MM.1S (cell line): Measurements from ENCODE around the gene HOXB7.

Source experiments
- DNase-seq: peaks from one replicate; pipeline ENCODE4 v3.0.0-alpha.2; 2015
- H2AFZ ChIP-seq: fragments of 300-600 bp; sonication (generic); 2 replicates; pipeline ENCODE4 v1.6.0; 2016; ENCODE audit warnings: antibody characterized with exemption, low read length
- H3F3A ChIP-seq: fragments of 300-600 bp; sonication (generic); 2 replicates; pipeline ENCODE4 v1.6.1; 2016; ENCODE audit warnings: mild to moderate bottlenecking, antibody characterized with exemption, low read length, moderate library complexity, mixed read lengths; ENCODE audit not compliant: insufficient read depth
- H3K27ac ChIP-seq: fragments of 300-600 bp; sonication (generic); 2 replicates; pipeline ENCODE4 v1.5.1; 2016; ENCODE audit warnings: mild to moderate bottlenecking, low read length
- H3K27me3 ChIP-seq: fragments of 300-600 bp; sonication (generic); replicated peaks from 2 replicates; pipeline ENCODE4 v1.6.0; 2016; ENCODE audit warnings: low read length; ENCODE audit not compliant: insufficient read depth
- H3K36me3 ChIP-seq: fragments of 300-600 bp; sonication (generic); replicated peaks from 2 replicates; pipeline ENCODE4 v1.6.1; 2016; ENCODE audit warnings: mild to moderate bottlenecking, low read length, mixed read lengths; ENCODE audit not compliant: insufficient read depth
- H3K4me1 ChIP-seq: fragments of 300-600 bp; sonication (generic); 2 replicates; pipeline ENCODE4 v1.6.1; 2016; ENCODE audit warnings: low read length, mixed read lengths
- H3K4me2 ChIP-seq: fragments of 300-600 bp; sonication (generic); 2 replicates; pipeline ENCODE4 v1.6.0; 2016; ENCODE audit warnings: low read depth, low read length
- H3K4me3 ChIP-seq: fragments of 300-600 bp; sonication (generic); 2 replicates; pipeline ENCODE4 v1.5.1; 2016; ENCODE audit warnings: low read length, mixed read lengths
- H3K79me2 ChIP-seq: fragments of 300-600 bp; sonication (generic); 2 replicates; pipeline ENCODE4 v1.6.1; 2016; ENCODE audit warnings: mixed run types, low read length, mixed read lengths
- H3K9ac ChIP-seq: fragments of 300-600 bp; sonication (generic); 2 replicates; pipeline ENCODE4 v1.6.1; 2016; ENCODE audit warnings: low read length, mixed read lengths
- H3K9me2 ChIP-seq: fragments of 300-600 bp; sonication (generic); replicated peaks from 2 replicates; pipeline ENCODE4 v1.6.1; 2016; ENCODE audit warnings: mild to moderate bottlenecking, low read length, mixed read lengths; ENCODE audit not compliant: insufficient read depth
- H3K9me3 ChIP-seq: fragments of 300-600 bp; sonication (generic); replicated peaks from 2 replicates; pipeline ENCODE4 v1.6.1; 2016; ENCODE audit warnings: mild to moderate bottlenecking, low read length, mixed read lengths; ENCODE audit not compliant: insufficient read depth
- H4K20me1 ChIP-seq: fragments of 300-600 bp; sonication (generic); 2 replicates; pipeline ENCODE4 v1.6.1; 2016; ENCODE audit warnings: mild to moderate bottlenecking, low read length, moderate library complexity, mixed read lengths; ENCODE audit not compliant: insufficient read depth
- CTCF ChIP-seq: fragments of 300-600 bp; sonication (generic); IDR thresholded peaks from 2 replicates; pipeline ENCODE4 v1.5.1; 2016; ENCODE audit warnings: antibody characterized with exemption, low read length, mixed read lengths
- EZH2 ChIP-seq: fragments of 300-600 bp; sonication (generic); optimal IDR thresholded peaks from 2 replicates; pipeline ENCODE3; 2017; ENCODE audit warnings: low read depth, mild to moderate bottlenecking, antibody characterized with exemption, low read length, mixed read lengths
- EZH2phosphoT487 ChIP-seq: fragments of 300-600 bp; sonication (generic); IDR thresholded peaks from 2 replicates; pipeline ENCODE4 v1.6.1; 2018; ENCODE audit warnings: antibody characterized with exemption, low read length

The HOXB7 gene

GRCh38 chr17:48597778-48598631 lies 12.8 kb downstream of the HOXB7 start:
- Histone ChIP-seq H3K9me2 (no peaks in the 10 kb centered on the region), H3K9ac (no peak overlapping the region), H4K20me1 (no peaks in the 10 kb centered on the region), H3K4me1 (no peaks in the 10 kb centered on the region), H3K79me2 (no peaks in the 10 kb centered on the region), H3K4me3 (peak overlapping the region; percentile 58), H3K9me3 (no peaks in the 10 kb centered on the region), H3F3A (no peaks in the 10 kb centered on the region), H3K27me3 (peaks cover 77% of the 10 kb centered on the region), H3K27ac (no peak overlapping the region), H3K4me2 (peak overlapping the region; percentile 95), H2AFZ (peak overlapping the region; percentile 54), H3K36me3 (no peaks in the 10 kb centered on the region)
- TF ChIP-seq CTCF = no peak
- 0 out of 2 replicates have a peak, but pooled peaks have one; percentile 47 for TF ChIP-seq EZH2phosphoT487
- peak; percentile 76 for TF ChIP-seq EZH2
- no peak for DNase-seq

GRCh38 chr17:48597528-48597777 lies 13.4 kb downstream of the HOXB7 start:
- no peaks in the 10 kb centered on the region for H3K36me3 ChIP-seq
- H3K79me2 ChIP-seq = no peaks in the 10 kb centered on the region
- no peaks in the 10 kb centered on the region for H3K4me1 ChIP-seq
- no peaks in the 10 kb centered on the region for H4K20me1 ChIP-seq
- no peaks in the 10 kb centered on the region for H3K9me3 ChIP-seq
- no peak for TF ChIP-seq EZH2
- TF ChIP-seq EZH2phosphoT487 = no peak
- no peak for TF ChIP-seq CTCF
- H3K4me2 ChIP-seq = peak overlapping the region; percentile 95
- no peak for DNase-seq
- H3K4me3 ChIP-seq = peak overlapping the region; percentile 58
- no peaks in the 10 kb centered on the region for H3F3A ChIP-seq
- H2AFZ ChIP-seq = peak overlapping the region; percentile 54
- peaks cover 80% of the 10 kb centered on the region for H3K27me3 ChIP-seq
- no peak overlapping the region for H3K27ac ChIP-seq
- no peaks in the 10 kb centered on the region for H3K9me2 ChIP-seq
- H3K9ac ChIP-seq = no peak overlapping the region

- Histone ChIP-seq H3K27me3 (peaks cover 76% of the 10 kb centered on the region), H3K4me3 (peak overlapping the region; percentile 58), H3K9me3 (no peaks in the 10 kb centered on the region), H3K79me2 (no peaks in the 10 kb centered on the region), H3K9ac (no peak overlapping the region), H2AFZ (peak overlapping the region; percentile 70), H3K9me2 (no peaks in the 10 kb centered on the region), H3F3A (no peaks in the 10 kb centered on the region), H3K36me3 (no peaks in the 10 kb centered on the region), H3K4me2 (peak overlapping the region; percentile 95), H3K27ac (no peak overlapping the region), H3K4me1 (no peaks in the 10 kb centered on the region), H4K20me1 (no peaks in the 10 kb centered on the region)
- TF ChIP-seq CTCF (no peak), EZH2phosphoT487 (no peak), EZH2 (no peak)
- no peak for DNase-seq
Observed at GRCh38 chr17:48596735-48597527, 13.9 kb downstream of the HOXB7 start.
